WTC11 (cell line): ENCODE results near the gene ATF5. TPM values are rescaled to one million over a fixed set of nuclear protein-coding genes. Genes with fewer than 3 reads are reported as not detected.
A peak's percentile ranks its signal among the peaks of the same experiment; 100 is the strongest.

Source experiments
- ATAC-seq: fragments of 200-7000 bp; cut with Tn5 transposase; 2 replicates; pipeline ENCODE4 v1.10.0; 2021; ENCODE audit warnings: mild to moderate bottlenecking, moderate library complexity
- CTCF ChIA-PET: fragments of 300-600 bp; sonication (Branson Sonifier 250); formaldehyde crosslinking; loops from one replicate; lab custom pipeline; 2021; ENCODE audit warnings: antibody characterized with exemption; lab: Charles Lee
- POLR2A ChIA-PET: fragments of 350-600 bp; sonication (Branson Sonifier 250); formaldehyde crosslinking; loops from one replicate; lab custom pipeline; 2021; ENCODE audit warnings: antibody characterized with exemption; lab: Charles Lee
- DNase-seq: peaks from one replicate; pipeline ENCODE4 v3.0.0; 2021; ENCODE audit warnings: low spot score
- H3K27ac Mint-ChIP-seq: 2 replicates; pipeline ENCODE4 v1.8.0; 2021; ENCODE audit warnings: mixed read lengths
- H3K27me3 Mint-ChIP-seq: 2 replicates; pipeline ENCODE4 v1.8.0; 2021; ENCODE audit warnings: low read depth, mild to moderate bottlenecking, moderate library complexity, mixed read lengths
- H3K36me3 Mint-ChIP-seq: 2 replicates; pipeline ENCODE4 v1.8.0; 2021; ENCODE audit warnings: mixed read lengths
- H3K4me1 Mint-ChIP-seq: 2 replicates; pipeline ENCODE4 v1.8.0; 2022; ENCODE audit warnings: mixed read lengths
- H3K4me3 Mint-ChIP-seq: 2 replicates; pipeline ENCODE4 v1.8.0; 2021; ENCODE audit warnings: mild to moderate bottlenecking, moderate library complexity, mixed read lengths
- H3K9me3 Mint-ChIP-seq: 2 replicates; pipeline ENCODE4 v1.8.0; 2021; ENCODE audit warnings: mixed read lengths
- CREB1 ChIP-seq: sonication (generic); formaldehyde crosslinking; IDR thresholded peaks from 2 replicates; pipeline ENCODE4 v1.8.0; 2023; ENCODE audit warnings: mild to moderate bottlenecking, missing genetic modification reagents
- ETV6 ChIP-seq: sonication (generic); formaldehyde crosslinking; IDR thresholded peaks from 2 replicates; pipeline ENCODE4 v1.8.1; 2022; ENCODE audit warnings: mild to moderate bottlenecking, missing genetic modification reagents
- ZNF423 ChIP-seq: fragments of 250-450 bp; sonication (Bioruptor Pico); IDR thresholded peaks from 2 replicates; pipeline ENCODE4 v2.1.2; 2022; ENCODE audit warnings: mild to moderate bottlenecking, moderate library complexity
- total RNA-seq: library from RNA; stranded (reverse); gene quantifications from 3 replicates; pipeline ENCODE4 v1.2.3, GENCODE V29; 2021
- TF ChIP-seq, protein P1 (sequence below): sonication (generic); formaldehyde crosslinking; IDR thresholded peaks from 2 replicates; pipeline ENCODE4 v1.8.0; 2022; ENCODE audit warnings: mild to moderate bottlenecking, missing genetic modification reagents
- TF ChIP-seq, protein P2 (sequence below): fragments of 200-600 bp; IDR thresholded peaks from 2 replicates; pipeline ENCODE4 v1.8.0; 2022; ENCODE audit warnings: antibody characterized with exemption
- TF ChIP-seq, protein P3 (sequence below): fragments of 250-450 bp; sonication (Bioruptor Pico); IDR thresholded peaks from 2 replicates; pipeline ENCODE4 v2.1.2; 2022; ENCODE audit warnings: mild to moderate bottlenecking, moderate library complexity
- TF ChIP-seq, protein P4 (sequence below): sonication (generic); formaldehyde crosslinking; IDR thresholded peaks from 2 replicates; pipeline ENCODE4 v1.8.1; 2023; ENCODE audit warnings: mild to moderate bottlenecking, missing genetic modification reagents, moderate library complexity
- TF ChIP-seq, protein P5 (sequence below): sonication (generic); formaldehyde crosslinking; IDR thresholded peaks from 2 replicates; pipeline ENCODE4 v1.8.1; 2023; ENCODE audit warnings: mild to moderate bottlenecking, missing genetic modification reagents, borderline replicate concordance
- TF ChIP-seq, protein P6 (sequence below): sonication (generic); formaldehyde crosslinking; IDR thresholded peaks from 2 replicates; pipeline ENCODE4 v1.8.1; 2023; ENCODE audit warnings: mild to moderate bottlenecking, moderate library complexity, missing genetic modification reagents
- TF ChIP-seq, protein P7 (sequence below): sonication (generic); formaldehyde crosslinking; IDR thresholded peaks from 2 replicates; pipeline ENCODE4 v1.8.0; 2022; ENCODE audit warnings: mild to moderate bottlenecking, missing genetic modification reagents

ATF5 gene
- total RNA-seq, 1 experiment from 2014 or later, result 10.8 TPM

DNA sequence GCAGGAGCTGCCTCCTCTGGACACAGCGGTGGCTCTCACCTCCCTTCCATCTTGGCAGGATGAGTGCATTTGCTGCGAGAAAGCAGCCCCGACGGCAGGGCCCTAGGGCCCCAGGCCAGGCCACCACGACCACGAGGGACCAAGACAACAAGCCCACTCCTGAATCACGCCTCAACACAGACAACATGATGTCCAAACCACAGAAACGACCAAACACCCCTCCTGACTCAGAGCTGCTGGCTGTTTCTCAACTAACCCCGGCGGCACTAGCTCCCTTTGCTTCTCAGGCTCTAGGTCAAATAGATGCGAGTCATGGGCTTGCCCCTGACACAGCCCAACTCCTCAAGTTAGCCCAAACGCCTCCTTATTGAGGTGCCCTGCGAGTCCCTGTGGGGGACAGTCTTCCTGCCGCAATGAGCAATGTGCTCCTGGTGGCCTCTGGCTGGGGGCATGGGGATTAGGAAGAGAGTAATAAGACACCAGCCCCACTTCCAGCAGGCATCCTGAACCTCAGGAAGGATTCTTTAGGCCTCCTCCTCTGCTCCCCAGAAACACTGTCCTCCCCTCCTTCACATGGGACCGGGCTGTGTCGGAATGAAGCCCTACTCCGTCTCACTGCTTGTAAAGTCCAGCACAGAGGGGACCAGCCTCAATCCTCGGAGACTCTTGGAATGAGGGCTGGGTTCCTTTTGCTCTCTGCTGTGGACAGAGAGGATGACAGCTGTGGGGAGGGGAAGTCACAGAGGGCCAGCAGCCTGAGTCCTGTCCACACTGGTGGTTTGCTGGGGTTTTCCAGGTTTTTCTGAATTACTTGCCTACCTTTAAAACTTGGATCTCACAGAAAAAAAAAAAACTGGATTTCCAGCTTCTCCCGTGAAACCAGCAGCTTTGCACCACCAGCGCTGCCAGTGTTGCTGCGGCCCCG is 6.9 kb upstream of the ATF5 start:
- no peaks in the 10 kb centered on the region for H3K9me3 Mint-ChIP-seq
- DNase-seq, result no peak

More for the DNA sequence above, 6.9 kb upstream of the ATF5 start:
- H3K36me3 Mint-ChIP-seq, result peaks cover 31% of the 10 kb centered on the region
- H3K4me1 Mint-ChIP-seq, result peaks cover 33% of the 10 kb centered on the region
- POLR2A ChIA-PET, result interaction anchor here (0.5 to 1.0 kb wide), 2 partner anchors 8 to 76 kb away, joined by 3 read pairs; no protein-coding TSS in a partner anchor
- H3K27me3 Mint-ChIP-seq, result no peaks in the 10 kb centered on the region
- no peak; the same call in 1 of the 2 replicates for ATAC-seq
- TF ChIP-seq, protein P1, sequence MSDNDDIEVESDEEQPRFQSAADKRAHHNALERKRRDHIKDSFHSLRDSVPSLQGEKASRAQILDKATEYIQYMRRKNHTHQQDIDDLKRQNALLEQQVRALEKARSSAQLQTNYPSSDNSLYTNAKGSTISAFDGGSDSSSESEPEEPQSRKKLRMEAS (CRISPR knock-in tag), result no peak
- TF ChIP-seq, protein P2, sequence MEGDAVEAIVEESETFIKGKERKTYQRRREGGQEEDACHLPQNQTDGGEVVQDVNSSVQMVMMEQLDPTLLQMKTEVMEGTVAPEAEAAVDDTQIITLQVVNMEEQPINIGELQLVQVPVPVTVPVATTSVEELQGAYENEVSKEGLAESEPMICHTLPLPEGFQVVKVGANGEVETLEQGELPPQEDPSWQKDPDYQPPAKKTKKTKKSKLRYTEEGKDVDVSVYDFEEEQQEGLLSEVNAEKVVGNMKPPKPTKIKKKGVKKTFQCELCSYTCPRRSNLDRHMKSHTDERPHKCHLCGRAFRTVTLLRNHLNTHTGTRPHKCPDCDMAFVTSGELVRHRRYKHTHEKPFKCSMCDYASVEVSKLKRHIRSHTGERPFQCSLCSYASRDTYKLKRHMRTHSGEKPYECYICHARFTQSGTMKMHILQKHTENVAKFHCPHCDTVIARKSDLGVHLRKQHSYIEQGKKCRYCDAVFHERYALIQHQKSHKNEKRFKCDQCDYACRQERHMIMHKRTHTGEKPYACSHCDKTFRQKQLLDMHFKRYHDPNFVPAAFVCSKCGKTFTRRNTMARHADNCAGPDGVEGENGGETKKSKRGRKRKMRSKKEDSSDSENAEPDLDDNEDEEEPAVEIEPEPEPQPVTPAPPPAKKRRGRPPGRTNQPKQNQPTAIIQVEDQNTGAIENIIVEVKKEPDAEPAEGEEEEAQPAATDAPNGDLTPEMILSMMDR, result no peak
- TF ChIP-seq, protein P3, sequence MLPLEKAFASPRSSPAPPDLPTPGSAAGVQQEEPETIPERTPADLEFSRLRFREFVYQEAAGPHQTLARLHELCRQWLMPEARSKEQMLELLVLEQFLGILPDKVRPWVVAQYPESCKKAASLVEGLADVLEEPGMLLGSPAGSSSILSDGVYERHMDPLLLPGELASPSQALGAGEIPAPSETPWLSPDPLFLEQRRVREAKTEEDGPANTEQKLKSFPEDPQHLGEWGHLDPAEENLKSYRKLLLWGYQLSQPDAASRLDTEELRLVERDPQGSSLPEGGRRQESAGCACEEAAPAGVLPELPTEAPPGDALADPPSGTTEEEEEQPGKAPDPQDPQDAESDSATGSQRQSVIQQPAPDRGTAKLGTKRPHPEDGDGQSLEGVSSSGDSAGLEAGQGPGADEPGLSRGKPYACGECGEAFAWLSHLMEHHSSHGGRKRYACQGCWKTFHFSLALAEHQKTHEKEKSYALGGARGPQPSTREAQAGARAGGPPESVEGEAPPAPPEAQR (CRISPR knock-in tag), result no peak
- TF ChIP-seq CREB1 (CRISPR knock-in tag), result no peak
- no peak for TF ChIP-seq ETV6
- TF ChIP-seq, protein P4, sequence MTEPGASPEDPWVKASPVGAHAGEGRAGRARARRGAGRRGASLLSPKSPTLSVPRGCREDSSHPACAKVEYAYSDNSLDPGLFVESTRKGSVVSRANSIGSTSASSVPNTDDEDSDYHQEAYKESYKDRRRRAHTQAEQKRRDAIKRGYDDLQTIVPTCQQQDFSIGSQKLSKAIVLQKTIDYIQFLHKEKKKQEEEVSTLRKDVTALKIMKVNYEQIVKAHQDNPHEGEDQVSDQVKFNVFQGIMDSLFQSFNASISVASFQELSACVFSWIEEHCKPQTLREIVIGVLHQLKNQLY (CRISPR knock-in tag), result no peak
- TF ChIP-seq, protein P5, sequence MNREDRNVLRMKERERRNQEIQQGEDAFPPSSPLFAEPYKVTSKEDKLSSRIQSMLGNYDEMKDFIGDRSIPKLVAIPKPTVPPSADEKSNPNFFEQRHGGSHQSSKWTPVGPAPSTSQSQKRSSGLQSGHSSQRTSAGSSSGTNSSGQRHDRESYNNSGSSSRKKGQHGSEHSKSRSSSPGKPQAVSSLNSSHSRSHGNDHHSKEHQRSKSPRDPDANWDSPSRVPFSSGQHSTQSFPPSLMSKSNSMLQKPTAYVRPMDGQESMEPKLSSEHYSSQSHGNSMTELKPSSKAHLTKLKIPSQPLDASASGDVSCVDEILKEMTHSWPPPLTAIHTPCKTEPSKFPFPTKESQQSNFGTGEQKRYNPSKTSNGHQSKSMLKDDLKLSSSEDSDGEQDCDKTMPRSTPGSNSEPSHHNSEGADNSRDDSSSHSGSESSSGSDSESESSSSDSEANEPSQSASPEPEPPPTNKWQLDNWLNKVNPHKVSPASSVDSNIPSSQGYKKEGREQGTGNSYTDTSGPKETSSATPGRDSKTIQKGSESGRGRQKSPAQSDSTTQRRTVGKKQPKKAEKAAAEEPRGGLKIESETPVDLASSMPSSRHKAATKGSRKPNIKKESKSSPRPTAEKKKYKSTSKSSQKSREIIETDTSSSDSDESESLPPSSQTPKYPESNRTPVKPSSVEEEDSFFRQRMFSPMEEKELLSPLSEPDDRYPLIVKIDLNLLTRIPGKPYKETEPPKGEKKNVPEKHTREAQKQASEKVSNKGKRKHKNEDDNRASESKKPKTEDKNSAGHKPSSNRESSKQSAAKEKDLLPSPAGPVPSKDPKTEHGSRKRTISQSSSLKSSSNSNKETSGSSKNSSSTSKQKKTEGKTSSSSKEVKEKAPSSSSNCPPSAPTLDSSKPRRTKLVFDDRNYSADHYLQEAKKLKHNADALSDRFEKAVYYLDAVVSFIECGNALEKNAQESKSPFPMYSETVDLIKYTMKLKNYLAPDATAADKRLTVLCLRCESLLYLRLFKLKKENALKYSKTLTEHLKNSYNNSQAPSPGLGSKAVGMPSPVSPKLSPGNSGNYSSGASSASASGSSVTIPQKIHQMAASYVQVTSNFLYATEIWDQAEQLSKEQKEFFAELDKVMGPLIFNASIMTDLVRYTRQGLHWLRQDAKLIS (CRISPR knock-in tag), result no peak
- TF ChIP-seq ZNF423, result no peak
- TF ChIP-seq, protein P6, sequence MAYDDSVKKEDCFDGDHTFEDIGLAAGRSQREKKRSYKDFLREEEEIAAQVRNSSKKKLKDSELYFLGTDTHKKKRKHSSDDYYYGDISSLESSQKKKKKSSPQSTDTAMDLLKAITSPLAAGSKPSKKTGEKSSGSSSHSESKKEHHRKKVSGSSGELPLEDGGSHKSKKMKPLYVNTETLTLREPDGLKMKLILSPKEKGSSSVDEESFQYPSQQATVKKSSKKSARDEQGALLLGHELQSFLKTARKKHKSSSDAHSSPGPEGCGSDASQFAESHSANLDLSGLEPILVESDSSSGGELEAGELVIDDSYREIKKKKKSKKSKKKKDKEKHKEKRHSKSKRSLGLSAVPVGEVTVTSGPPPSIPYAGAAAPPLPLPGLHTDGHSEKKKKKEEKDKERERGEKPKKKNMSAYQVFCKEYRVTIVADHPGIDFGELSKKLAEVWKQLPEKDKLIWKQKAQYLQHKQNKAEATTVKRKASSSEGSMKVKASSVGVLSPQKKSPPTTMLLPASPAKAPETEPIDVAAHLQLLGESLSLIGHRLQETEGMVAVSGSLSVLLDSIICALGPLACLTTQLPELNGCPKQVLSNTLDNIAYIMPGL (CRISPR knock-in tag), result no peak
- TF ChIP-seq, protein P7, sequence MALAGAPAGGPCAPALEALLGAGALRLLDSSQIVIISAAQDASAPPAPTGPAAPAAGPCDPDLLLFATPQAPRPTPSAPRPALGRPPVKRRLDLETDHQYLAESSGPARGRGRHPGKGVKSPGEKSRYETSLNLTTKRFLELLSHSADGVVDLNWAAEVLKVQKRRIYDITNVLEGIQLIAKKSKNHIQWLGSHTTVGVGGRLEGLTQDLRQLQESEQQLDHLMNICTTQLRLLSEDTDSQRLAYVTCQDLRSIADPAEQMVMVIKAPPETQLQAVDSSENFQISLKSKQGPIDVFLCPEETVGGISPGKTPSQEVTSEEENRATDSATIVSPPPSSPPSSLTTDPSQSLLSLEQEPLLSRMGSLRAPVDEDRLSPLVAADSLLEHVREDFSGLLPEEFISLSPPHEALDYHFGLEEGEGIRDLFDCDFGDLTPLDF (CRISPR knock-in tag), result no peak
- TF ChIP-seq, all 79 proteins: peak for 0
- no peak overlapping the region for H3K4me3 Mint-ChIP-seq
- H3K27ac Mint-ChIP-seq, result peak overlapping the region; percentile 70
- CTCF ChIA-PET, result interaction anchor here (0.9 to 1.6 kb wide), 3 partner anchors 32 to 204 kb away, joined by 4 to 5 read pairs (median 4); no protein-coding TSS in a partner anchor
